PC-3 (cell line): Measurements from ENCODE around the gene RSPRY1. TPM values are rescaled to one million over a fixed set of nuclear protein-coding genes. Genes with fewer than 3 reads are reported as not detected.

Experiments
- ATAC-seq: fragments of 200-7000 bp; cut with Tn5 transposase; 2 replicates; pipeline ENCODE4 v1.9.1; 2020; ENCODE audit warnings: mild to moderate bottlenecking, moderate library complexity
- BruUV-seq: library from RNA; stranded (reverse); fragments of 400-500 nt; replicated peaks from 2 replicates; lab custom pipeline; 2021; lab: Mats Ljungman, UMichigan
- CTCF ChIA-PET: fragments of 300-600 bp; sonication (Branson Sonifier 250); formaldehyde crosslinking; loops from one replicate; lab custom pipeline; 2022; ENCODE audit warnings: antibody characterized with exemption; lab: Charles Lee
- POLR2A ChIA-PET: fragments of 300-600 bp; sonication (Branson Sonifier 250); formaldehyde crosslinking; loops from one replicate; lab custom pipeline; 2022; ENCODE audit warnings: antibody characterized with exemption; ENCODE audit not compliant: unreplicated experiment; lab: Charles Lee
- DNase-seq: peaks from one replicate; pipeline ENCODE4 v3.0.0-alpha.2; 2015
- H2AFZ ChIP-seq: fragments of 300-600 bp; sonication (generic); 2 replicates; pipeline ENCODE4 v1.6.0; 2016; ENCODE audit warnings: antibody characterized with exemption, low read length
- H3F3A ChIP-seq: fragments of 300-600 bp; sonication (generic); one replicate; pipeline ENCODE4 v1.6.0; 2017; ENCODE audit warnings: antibody characterized with exemption, low read length, control low read depth, mild to moderate bottlenecking; ENCODE audit not compliant: unreplicated experiment
- H3K27ac ChIP-seq: fragments of 300-600 bp; sonication (generic); 2 replicates; pipeline ENCODE4 v1.5.1; 2016; ENCODE audit warnings: mild to moderate bottlenecking, low read length
- H3K27me3 ChIP-seq: fragments of 300-600 bp; sonication (generic); 2 replicates; pipeline ENCODE4 v1.6.1; 2016; ENCODE audit warnings: low read length, mixed read lengths
- H3K36me3 ChIP-seq: fragments of 300-600 bp; sonication (generic); 2 replicates; pipeline ENCODE4 v1.6.1; 2016; ENCODE audit warnings: low read depth, mixed run types, low read length, mixed read lengths
- H3K4me1 ChIP-seq: fragments of 300-600 bp; sonication (generic); 2 replicates; pipeline ENCODE4 v1.5.1; 2016; ENCODE audit warnings: low read length; ENCODE audit not compliant: insufficient read depth
- H3K4me2 ChIP-seq: fragments of 300-600 bp; sonication (generic); 2 replicates; pipeline ENCODE4 v1.6.0; 2016; ENCODE audit warnings: low read length
- H3K4me3 ChIP-seq: fragments of 300-600 bp; sonication (generic); 2 replicates; pipeline ENCODE4 v1.5.1; 2016; ENCODE audit warnings: mild to moderate bottlenecking, low read length, mixed read lengths
- H3K79me2 ChIP-seq: fragments of 300-600 bp; sonication (generic); 2 replicates; pipeline ENCODE4 v1.6.1; 2017; ENCODE audit warnings: low read length, mixed read lengths
- H3K9ac ChIP-seq: fragments of 300-600 bp; sonication (generic); 2 replicates; pipeline ENCODE4 v1.6.0; 2016; ENCODE audit warnings: mild to moderate bottlenecking, low read length
- H3K9me2 ChIP-seq: fragments of 300-600 bp; sonication (generic); replicated peaks from 2 replicates; pipeline ENCODE4 v1.6.1; 2016; ENCODE audit warnings: mixed run types, low read length, mixed read lengths
- H3K9me3 ChIP-seq: fragments of 300-600 bp; sonication (generic); 2 replicates; pipeline ENCODE4 v1.6.1; 2016; ENCODE audit warnings: low read length, mixed read lengths
- H4K20me1 ChIP-seq: fragments of 300-600 bp; sonication (generic); 2 replicates; pipeline ENCODE4 v1.6.1; 2016; ENCODE audit warnings: low read length, mixed read lengths
- EZH2 ChIP-seq: fragments of 300-600 bp; sonication (generic); IDR thresholded peaks from one replicate; pipeline ENCODE4 v1.6.1; 2017; ENCODE audit warnings: antibody characterized with exemption, mild to moderate bottlenecking, low read length; ENCODE audit not compliant: unreplicated experiment
- EZH2phosphoT487 ChIP-seq: fragments of 300-600 bp; sonication (generic); IDR thresholded peaks from 2 replicates; pipeline ENCODE4 v1.6.1; 2018; ENCODE audit warnings: mild to moderate bottlenecking, antibody characterized with exemption, low read length, borderline replicate concordance
- intact Hi-C: fragments of 100-400 bp; cut with micrococcal nuclease; formaldehyde crosslinking; loops from 2 replicates; pipeline ENCODE4 v1.9.0; 2023
- total RNA-seq: library from RNA; depleted of rRNA; stranded (reverse); fragments of >200 nt; gene quantifications from 2 replicates; pipeline ENCODE4 v1.2.3, GENCODE V29; 2014
- TF ChIP-seq, protein P1 (sequence below): fragments of 300-600 bp; sonication (generic); conservative IDR thresholded peaks from 2 replicates; pipeline ENCODE4 v1.5.1; 2017; ENCODE audit warnings: antibody characterized with exemption, low read depth, mild to moderate bottlenecking, low read length

Gene RSPRY1
- total RNA-seq, 1 experiment from 2014 or later, result 17.5 TPM

DNA sequence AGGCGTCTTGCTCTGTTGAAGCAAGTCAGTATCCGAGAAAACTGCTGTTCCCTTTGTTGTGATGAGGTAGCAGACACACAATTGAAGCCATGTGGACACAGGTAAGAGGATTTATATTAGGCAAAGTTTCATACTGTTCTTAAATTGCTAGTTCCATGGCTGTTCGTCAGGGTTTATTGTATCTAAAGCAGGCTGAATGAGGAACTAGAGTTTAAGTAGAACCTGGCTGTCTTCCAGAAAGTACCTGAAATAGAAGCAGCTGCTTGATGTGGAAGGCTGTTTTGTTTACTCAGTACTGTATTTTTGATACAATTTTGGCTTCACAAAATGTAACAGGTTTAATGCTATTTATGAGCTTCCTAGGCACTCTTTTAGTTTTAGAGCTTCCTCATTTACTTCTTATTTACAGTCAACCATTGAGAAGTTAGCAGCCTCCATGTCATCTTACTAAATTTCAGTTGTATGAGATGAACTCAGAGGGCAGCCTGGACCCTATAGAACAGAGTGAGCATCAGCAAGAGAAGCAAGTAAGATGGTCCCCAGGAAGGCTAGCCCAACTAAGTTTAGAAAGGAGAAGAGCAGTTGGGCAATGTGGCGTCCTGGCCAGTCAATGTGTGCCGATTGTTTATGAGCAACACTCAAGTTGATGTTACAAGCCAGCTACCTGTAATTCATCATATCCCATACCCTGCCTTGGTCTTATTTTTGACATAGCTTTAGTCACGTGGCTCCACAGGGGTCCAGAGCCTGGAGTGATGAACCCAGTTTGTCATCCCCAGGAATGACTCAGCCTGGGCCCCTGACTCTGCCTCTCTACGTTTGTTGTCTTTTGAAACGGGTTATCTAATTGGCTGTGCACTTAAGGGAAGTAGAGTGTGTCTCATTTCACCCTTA is 49.2 kb downstream of the RSPRY1 start:
- no peak for ATAC-seq
- DNase-seq, result peak; percentile 28
- no peak overlapping the region for H3K4me3 ChIP-seq
- H3K36me3 ChIP-seq, result peaks cover 40% of the 10 kb centered on the region
- no TSS peak for BruUV-seq
- no peaks in the 10 kb centered on the region for H3K27me3 ChIP-seq
- H4K20me1 ChIP-seq, result no peaks in the 10 kb centered on the region
- POLR2A ChIA-PET, result interaction anchor here (0.7 kb wide), 1 partner anchor 10 kb away, joined by 3 read pairs; no protein-coding TSS in a partner anchor
- no peak overlapping the region for H3K27ac ChIP-seq
- H3K9me2 ChIP-seq, result no peaks in the 10 kb centered on the region
- H3K9me3 ChIP-seq, result no peaks in the 10 kb centered on the region
- H3K9ac ChIP-seq, result no peak overlapping the region
- CTCF ChIA-PET, result interaction anchor here (1.1 kb wide), 1 partner anchor 65 kb away, joined by 3 read pairs; no protein-coding TSS in a partner anchor
- H3F3A ChIP-seq, result no peaks in the 10 kb centered on the region
- H2AFZ ChIP-seq, result no peak overlapping the region
- H3K4me2 ChIP-seq, result no peak overlapping the region
- TF ChIP-seq EZH2 (no peak), EZH2phosphoT487 (no peak)
- TF ChIP-seq, protein P1, sequence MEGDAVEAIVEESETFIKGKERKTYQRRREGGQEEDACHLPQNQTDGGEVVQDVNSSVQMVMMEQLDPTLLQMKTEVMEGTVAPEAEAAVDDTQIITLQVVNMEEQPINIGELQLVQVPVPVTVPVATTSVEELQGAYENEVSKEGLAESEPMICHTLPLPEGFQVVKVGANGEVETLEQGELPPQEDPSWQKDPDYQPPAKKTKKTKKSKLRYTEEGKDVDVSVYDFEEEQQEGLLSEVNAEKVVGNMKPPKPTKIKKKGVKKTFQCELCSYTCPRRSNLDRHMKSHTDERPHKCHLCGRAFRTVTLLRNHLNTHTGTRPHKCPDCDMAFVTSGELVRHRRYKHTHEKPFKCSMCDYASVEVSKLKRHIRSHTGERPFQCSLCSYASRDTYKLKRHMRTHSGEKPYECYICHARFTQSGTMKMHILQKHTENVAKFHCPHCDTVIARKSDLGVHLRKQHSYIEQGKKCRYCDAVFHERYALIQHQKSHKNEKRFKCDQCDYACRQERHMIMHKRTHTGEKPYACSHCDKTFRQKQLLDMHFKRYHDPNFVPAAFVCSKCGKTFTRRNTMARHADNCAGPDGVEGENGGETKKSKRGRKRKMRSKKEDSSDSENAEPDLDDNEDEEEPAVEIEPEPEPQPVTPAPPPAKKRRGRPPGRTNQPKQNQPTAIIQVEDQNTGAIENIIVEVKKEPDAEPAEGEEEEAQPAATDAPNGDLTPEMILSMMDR, result no peak
- no peaks in the 10 kb centered on the region; the same call in 1 of the 2 replicates for H3K4me1 ChIP-seq
- intact Hi-C loops, result no loop called here
- H3K79me2 ChIP-seq, result no peaks in the 10 kb centered on the region

DNA sequence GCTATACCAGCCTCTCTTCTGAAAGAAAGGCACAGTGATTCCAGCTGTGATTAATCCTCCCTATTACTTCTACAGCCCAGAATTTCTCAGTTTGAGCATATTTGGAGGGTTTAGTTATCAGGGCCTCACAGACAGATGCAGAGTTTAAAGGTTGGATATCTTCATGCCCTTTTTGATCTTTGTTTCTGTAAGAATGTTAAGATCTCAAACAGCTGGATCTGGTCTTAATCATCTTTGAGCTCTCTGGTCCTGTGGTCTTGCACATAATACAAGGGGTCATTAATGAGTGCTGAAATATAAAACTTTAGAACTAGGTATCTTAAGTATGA is 49.9 kb downstream of the RSPRY1 start:
- H3K9me2 ChIP-seq, result no peaks in the 10 kb centered on the region
- DNase-seq (no peak), ATAC-seq (no peak)
- TF ChIP-seq EZH2, result no peak
- TF ChIP-seq EZH2phosphoT487, result no peak
- TF ChIP-seq, protein P1, result no peak
- H2AFZ ChIP-seq, result no peak overlapping the region
- H3K79me2 ChIP-seq, result no peaks in the 10 kb centered on the region
- intact Hi-C loops, result no loop called here
- H3K27me3 ChIP-seq, result no peaks in the 10 kb centered on the region
- H4K20me1 ChIP-seq, result no peaks in the 10 kb centered on the region
- H3K9ac ChIP-seq, result no peak overlapping the region
- H3K27ac ChIP-seq, result no peak overlapping the region
- H3K4me3 ChIP-seq, result no peak overlapping the region
- no peaks in the 10 kb centered on the region for H3F3A ChIP-seq
- ChIA-PET POLR2A (no interaction called here), CTCF (interaction anchor here (0.6 to 1.1 kb wide), 2 partner anchors 64 to 355 kb away, joined by 3 to 4 read pairs; no protein-coding TSS in a partner anchor)
- no TSS peak for BruUV-seq
- peaks cover 37% of the 10 kb centered on the region; the same call in 1 of the 2 replicates for H3K36me3 ChIP-seq
- no peaks in the 10 kb centered on the region; the same call in 1 of the 2 replicates for H3K4me1 ChIP-seq
- no peak overlapping the region for H3K4me2 ChIP-seq
- no peaks in the 10 kb centered on the region for H3K9me3 ChIP-seq
